HepG2 (cell line): ENCODE measurements around the gene NBPF3. TPM values are rescaled to one million over a fixed set of nuclear protein-coding genes. Genes with fewer than 3 reads are reported as not detected.

Experiments used
- ARID2 ChIP-seq: sonication (generic); formaldehyde crosslinking; IDR thresholded peaks from 2 replicates; pipeline ENCODE4 v1.8.1; 2022; ENCODE audit warnings: mild to moderate bottlenecking, missing genetic modification reagents, borderline replicate concordance
- ATAD3A ChIP-seq: sonication (generic); formaldehyde crosslinking; IDR thresholded peaks from 2 replicates; pipeline ENCODE4 v1.4.0; 2020; ENCODE audit warnings: missing genetic modification reagents
- CBX2 ChIP-seq, 2 experiments: fragments of 200-600 bp in 1 of 2; sonication (generic); formaldehyde crosslinking in 1 of 2; IDR thresholded peaks; 2 replicates each; pipeline versions ENCODE4 v1.7.0 to v1.8.1; 2018 to 2022; ENCODE audit warnings: low read depth in 2 of 2, low read length in 1 of 2, mild to moderate bottlenecking in 1 of 2, missing genetic modification reagents in 1 of 2
- CHD2 ChIP-seq: IDR thresholded peaks from 2 replicates; pipeline ENCODE4 v1.6.1; 2011; ENCODE audit warnings: low read depth, low read length, improper control_type of control experiment
- FOSL1 ChIP-seq: sonication (generic); formaldehyde crosslinking; IDR thresholded peaks from 2 replicates; pipeline ENCODE4 v1.9.0; 2021; ENCODE audit warnings: missing genetic modification reagents, borderline replicate concordance
- GATAD2A ChIP-seq: IDR thresholded peaks from 2 replicates; pipeline ENCODE4 v1.6.1; 2016
- IRX3 ChIP-seq: sonication (generic); formaldehyde crosslinking; IDR thresholded peaks from 2 replicates; pipeline ENCODE4 v1.8.1; 2023; ENCODE audit warnings: mild to moderate bottlenecking, low read depth, missing genetic modification reagents, borderline replicate concordance
- MEIS2 ChIP-seq: sonication (generic); formaldehyde crosslinking; IDR thresholded peaks from 2 replicates; pipeline ENCODE4 v1.9.0; 2021; ENCODE audit warnings: mild to moderate bottlenecking, missing genetic modification reagents
- NFIC ChIP-seq: IDR thresholded peaks from 2 replicates; pipeline ENCODE4 v1.6.1; 2012; ENCODE audit warnings: mild to moderate bottlenecking, low read length, inconsistent platforms
- NFKBIZ ChIP-seq: IDR thresholded peaks from 2 replicates; pipeline ENCODE4 v1.6.1; 2018; ENCODE audit warnings: missing genetic modification reagents, missing compliant biosample characterization
- NR2F1 ChIP-seq, 2 experiments: fragments of 450-650 bp in 1 of 2; formaldehyde crosslinking in 1 of 2; IDR thresholded peaks; 2 replicates each; pipeline versions ENCODE4 v1.5.0 to v1.6.1; 2016 to 2020; ENCODE audit warnings: mild to moderate bottlenecking in 1 of 2, missing compliant biosample characterization in 1 of 2, missing genetic modification reagents in 1 of 2, moderate library complexity in 1 of 2
- PTBP1 ChIP-seq: fragments of 200-400 bp; formaldehyde crosslinking; IDR thresholded peaks from 2 replicates; pipeline ENCODE4 v1.6.1; 2018; ENCODE audit warnings: low read length, low read depth; ENCODE audit not compliant: poor library complexity, severe bottlenecking
- SALL1 ChIP-seq: sonication (generic); formaldehyde crosslinking; IDR thresholded peaks from 2 replicates; pipeline ENCODE4 v1.8.0; 2022; ENCODE audit warnings: mild to moderate bottlenecking, missing genetic modification reagents
- SALL2 ChIP-seq: sonication (generic); formaldehyde crosslinking; IDR thresholded peaks from 2 replicates; pipeline ENCODE4 v1.8.1; 2023; ENCODE audit warnings: mild to moderate bottlenecking, missing genetic modification reagents, inconsistent platforms
- SOX6 ChIP-seq, 2 experiments: fragments of 450-650 bp in 1 of 2; sonication (generic) in 1 of 2; formaldehyde crosslinking in 1 of 2; IDR thresholded peaks; 2 replicates each; pipeline versions ENCODE4 v1.4.0 to v1.6.1; 2017 to 2020; ENCODE audit warnings: antibody characterized with exemption in 1 of 2, mild to moderate bottlenecking in 1 of 2, missing genetic modification reagents in 1 of 2
- TBL1XR1 ChIP-seq: fragments of 150-350 bp; IDR thresholded peaks from 2 replicates; pipeline ENCODE4 v1.6.1; 2014; ENCODE audit warnings: borderline replicate concordance, low read length; ENCODE audit not compliant: partially characterized antibody
- TEAD2 ChIP-seq: sonication (generic); formaldehyde crosslinking; IDR thresholded peaks from 2 replicates; pipeline ENCODE4 v1.9.0; 2021; ENCODE audit warnings: missing genetic modification reagents
- ZIK1 ChIP-seq: sonication (generic); formaldehyde crosslinking; IDR thresholded peaks from 2 replicates; pipeline ENCODE4 v1.5.0; 2020; ENCODE audit warnings: mild to moderate bottlenecking, low read depth, missing genetic modification reagents, borderline replicate concordance
- ZNF121 ChIP-seq: sonication (generic); formaldehyde crosslinking; IDR thresholded peaks from 2 replicates; pipeline ENCODE4 v1.5.0; 2020; ENCODE audit warnings: mild to moderate bottlenecking, missing genetic modification reagents
- ZNF180 ChIP-seq: sonication (generic); formaldehyde crosslinking; IDR thresholded peaks from 2 replicates; pipeline ENCODE4 v1.4.0; 2020; ENCODE audit warnings: low read depth, missing genetic modification reagents, borderline replicate concordance
- ZNF552 ChIP-seq: sonication (generic); formaldehyde crosslinking; IDR thresholded peaks from 2 replicates; pipeline ENCODE4 v1.9.0; 2022; ENCODE audit warnings: missing genetic modification reagents, mild to moderate bottlenecking, borderline replicate concordance
- ZNF558 ChIP-seq: sonication (generic); formaldehyde crosslinking; IDR thresholded peaks from 2 replicates; pipeline ENCODE4 v1.9.0; 2022; ENCODE audit warnings: mild to moderate bottlenecking, missing genetic modification reagents, borderline replicate concordance
- ZNF564 ChIP-seq: sonication (generic); formaldehyde crosslinking; IDR thresholded peaks from 2 replicates; pipeline ENCODE4 v1.8.1; 2023; ENCODE audit warnings: mild to moderate bottlenecking, missing genetic modification reagents
- ZNF747 ChIP-seq: sonication (generic); formaldehyde crosslinking; IDR thresholded peaks from 2 replicates; pipeline ENCODE4 v1.8.1; 2023; ENCODE audit warnings: missing genetic modification reagents, mild to moderate bottlenecking, borderline replicate concordance
- ZNF775 ChIP-seq: sonication (generic); formaldehyde crosslinking; IDR thresholded peaks from 2 replicates; pipeline ENCODE4 v1.4.0; 2020; ENCODE audit warnings: missing genetic modification reagents, mild to moderate bottlenecking, moderate library complexity, borderline replicate concordance
- polyA plus RNA-seq, 8 experiments: library from polyadenylated mRNA; depleted of rRNA in 3 of 8; stranded (reverse) in 7 of 8; unstranded in 1 of 8; fragments of >200 nt; fragmentation: Illumina TruSeq in 4 of 8; extraction: Trizol in 4 of 8; gene quantifications; 2 replicates each; pipeline versions ENCODE4 v1.2.1 to v1.2.3, GENCODE V29; 2011 to 2016; ENCODE audit warnings: low read depth in 4 of 8, missing spikeins in 1 of 8, mixed read lengths in 1 of 8; ENCODE audit not compliant: insufficient read depth in 1 of 8
- total RNA-seq, 5 experiments: library from RNA; depleted of rRNA; stranded (reverse); fragments of >200 nt; fragmentation: Illumina TruSeq; extraction: Trizol; gene quantifications; 2 replicates each; pipeline ENCODE4 v1.2.3, GENCODE V29; 2016; ENCODE audit warnings: low read depth in 1 of 5
- TF ChIP-seq, protein P1 (sequence below): sonication (generic); formaldehyde crosslinking; IDR thresholded peaks from 2 replicates; pipeline ENCODE4 v1.4.0; 2020; ENCODE audit warnings: mild to moderate bottlenecking, missing genetic modification reagents

The NBPF3 gene
- total and polyA plus RNA-seq, 2 of the 13 experiments (the other 11 are each of a cell fraction or from before 2014, with no cell fraction given): 3.5 to 4.9 TPM

DNA sequence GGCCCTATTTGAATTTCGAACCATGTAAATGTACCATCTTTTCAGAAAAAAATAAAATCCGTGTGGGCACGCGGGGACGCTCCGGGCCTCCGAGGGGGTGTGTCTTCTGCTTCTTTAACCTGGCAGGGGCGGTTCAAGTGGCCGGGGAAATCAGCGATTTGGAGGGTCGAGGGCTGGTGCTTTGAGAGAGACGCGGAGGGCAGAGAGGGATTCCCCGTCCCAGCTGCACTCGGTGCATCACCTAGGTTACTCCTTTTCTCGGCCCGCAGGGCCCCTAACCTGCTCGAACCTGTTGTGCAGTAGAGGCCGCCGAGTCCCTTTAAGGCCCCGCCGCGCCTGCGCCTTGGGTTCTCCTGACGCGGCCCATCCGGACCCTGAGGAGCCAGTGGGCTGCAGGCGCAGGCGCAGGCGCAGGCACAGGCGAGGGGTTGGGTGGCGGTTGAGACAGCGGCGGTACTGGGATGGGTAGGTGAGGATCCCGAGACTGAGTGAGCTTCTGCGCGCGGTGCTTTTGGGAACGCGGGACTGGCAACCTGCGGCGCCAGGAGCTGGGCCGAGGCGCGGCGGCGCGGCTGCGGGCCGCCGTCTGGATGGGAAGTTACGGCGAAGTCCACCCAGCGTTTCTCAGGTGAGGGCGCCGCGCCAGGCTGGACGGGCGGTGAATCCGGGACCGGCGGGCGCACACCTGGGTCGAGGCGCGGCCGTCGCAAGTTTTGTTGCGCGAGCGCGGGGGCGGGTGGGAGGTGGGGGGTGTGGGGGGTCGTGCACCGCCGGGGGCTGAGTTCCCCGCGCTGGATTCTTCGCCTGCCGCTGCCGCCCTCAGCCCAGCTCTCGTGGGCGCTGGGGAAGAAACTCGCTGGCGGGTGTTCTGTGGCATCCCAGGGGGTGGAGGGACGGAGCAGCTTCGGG, at the start of gene NBPF3 (continued):
- no peak for TF ChIP-seq TBL1XR1
- TF ChIP-seq MEIS2 (CRISPR knock-in tag): no peak
- TF ChIP-seq PTBP1: no peak
- TF ChIP-seq NR2F1 (CRISPR knock-in tag; IDR thresholded peaks at IDR 0.05): no peak
- TF ChIP-seq ZNF121: no peak
- TF ChIP-seq NFIC: no peak
- TF ChIP-seq CBX2 (IDR thresholded peaks at IDR 0.05; ENCODE audit: low read depth, low read length): no peak
- TF ChIP-seq CBX2 (CRISPR knock-in tag; IDR thresholded peaks at IDR 0.05; ENCODE audit: low read depth): no peak
- no peak for TF ChIP-seq ZNF180 (CRISPR knock-in tag)
- TF ChIP-seq ARID2 (CRISPR knock-in tag): no peak
- no peak for TF ChIP-seq SOX6 (IDR thresholded peaks at IDR 0.05)
- peak; percentile 43; the same call in 1 of the 2 replicates for TF ChIP-seq SOX6 (CRISPR knock-in tag; IDR thresholded peaks at IDR 0.05)
- TF ChIP-seq ZNF552 (CRISPR knock-in tag): no peak
- TF ChIP-seq ZIK1: 0 out of 2 replicates have a peak, but pooled peaks have one; percentile 27
- TF ChIP-seq SALL1 (CRISPR knock-in tag): peak; percentile 64
- no peak for TF ChIP-seq NFKBIZ (CRISPR knock-in tag)
- TF ChIP-seq ZNF775 (CRISPR knock-in tag): no peak
- no peak for TF ChIP-seq ZNF747 (CRISPR knock-in tag)
- TF ChIP-seq ATAD3A (CRISPR knock-in tag): no peak
- TF ChIP-seq IRX3 (CRISPR knock-in tag): no peak
- TF ChIP-seq TEAD2: no peak
- TF ChIP-seq SALL2: no peak
- no peak for TF ChIP-seq ZNF558 (CRISPR knock-in tag)
- TF ChIP-seq GATAD2A (CRISPR knock-in tag): no peak
- peak; percentile 60; the same call in 1 of the 2 replicates for TF ChIP-seq ZNF564 (CRISPR knock-in tag)
- no peak for TF ChIP-seq FOSL1
- TF ChIP-seq CHD2: no peak
- TF ChIP-seq, protein P1, sequence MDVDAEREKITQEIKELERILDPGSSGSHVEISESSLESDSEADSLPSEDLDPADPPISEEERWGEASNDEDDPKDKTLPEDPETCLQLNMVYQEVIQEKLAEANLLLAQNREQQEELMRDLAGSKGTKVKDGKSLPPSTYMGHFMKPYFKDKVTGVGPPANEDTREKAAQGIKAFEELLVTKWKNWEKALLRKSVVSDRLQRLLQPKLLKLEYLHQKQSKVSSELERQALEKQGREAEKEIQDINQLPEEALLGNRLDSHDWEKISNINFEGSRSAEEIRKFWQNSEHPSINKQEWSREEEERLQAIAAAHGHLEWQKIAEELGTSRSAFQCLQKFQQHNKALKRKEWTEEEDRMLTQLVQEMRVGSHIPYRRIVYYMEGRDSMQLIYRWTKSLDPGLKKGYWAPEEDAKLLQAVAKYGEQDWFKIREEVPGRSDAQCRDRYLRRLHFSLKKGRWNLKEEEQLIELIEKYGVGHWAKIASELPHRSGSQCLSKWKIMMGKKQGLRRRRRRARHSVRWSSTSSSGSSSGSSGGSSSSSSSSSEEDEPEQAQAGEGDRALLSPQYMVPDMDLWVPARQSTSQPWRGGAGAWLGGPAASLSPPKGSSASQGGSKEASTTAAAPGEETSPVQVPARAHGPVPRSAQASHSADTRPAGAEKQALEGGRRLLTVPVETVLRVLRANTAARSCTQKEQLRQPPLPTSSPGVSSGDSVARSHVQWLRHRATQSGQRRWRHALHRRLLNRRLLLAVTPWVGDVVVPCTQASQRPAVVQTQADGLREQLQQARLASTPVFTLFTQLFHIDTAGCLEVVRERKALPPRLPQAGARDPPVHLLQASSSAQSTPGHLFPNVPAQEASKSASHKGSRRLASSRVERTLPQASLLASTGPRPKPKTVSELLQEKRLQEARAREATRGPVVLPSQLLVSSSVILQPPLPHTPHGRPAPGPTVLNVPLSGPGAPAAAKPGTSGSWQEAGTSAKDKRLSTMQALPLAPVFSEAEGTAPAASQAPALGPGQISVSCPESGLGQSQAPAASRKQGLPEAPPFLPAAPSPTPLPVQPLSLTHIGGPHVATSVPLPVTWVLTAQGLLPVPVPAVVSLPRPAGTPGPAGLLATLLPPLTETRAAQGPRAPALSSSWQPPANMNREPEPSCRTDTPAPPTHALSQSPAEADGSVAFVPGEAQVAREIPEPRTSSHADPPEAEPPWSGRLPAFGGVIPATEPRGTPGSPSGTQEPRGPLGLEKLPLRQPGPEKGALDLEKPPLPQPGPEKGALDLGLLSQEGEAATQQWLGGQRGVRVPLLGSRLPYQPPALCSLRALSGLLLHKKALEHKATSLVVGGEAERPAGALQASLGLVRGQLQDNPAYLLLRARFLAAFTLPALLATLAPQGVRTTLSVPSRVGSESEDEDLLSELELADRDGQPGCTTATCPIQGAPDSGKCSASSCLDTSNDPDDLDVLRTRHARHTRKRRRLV (CRISPR knock-in tag): no peak
